GM12891 (cell line): ENCODE results near the gene PCSK7.

Experiments used
- POLR2A ChIP-seq: IDR thresholded peaks from 2 replicates; pipeline ENCODE4 v1.6.1; 2011; ENCODE audit warnings: low read depth, low read length, control low read depth
- POLR2AphosphoS5 ChIP-seq: IDR thresholded peaks from 2 replicates; pipeline ENCODE4 v1.6.1; 2011; ENCODE audit warnings: low read depth, low read length, control low read depth
- SPI1 ChIP-seq: IDR thresholded peaks from 2 replicates; pipeline ENCODE4 v1.6.1; 2011; ENCODE audit warnings: low read depth, low read length, control low read depth

DNA sequence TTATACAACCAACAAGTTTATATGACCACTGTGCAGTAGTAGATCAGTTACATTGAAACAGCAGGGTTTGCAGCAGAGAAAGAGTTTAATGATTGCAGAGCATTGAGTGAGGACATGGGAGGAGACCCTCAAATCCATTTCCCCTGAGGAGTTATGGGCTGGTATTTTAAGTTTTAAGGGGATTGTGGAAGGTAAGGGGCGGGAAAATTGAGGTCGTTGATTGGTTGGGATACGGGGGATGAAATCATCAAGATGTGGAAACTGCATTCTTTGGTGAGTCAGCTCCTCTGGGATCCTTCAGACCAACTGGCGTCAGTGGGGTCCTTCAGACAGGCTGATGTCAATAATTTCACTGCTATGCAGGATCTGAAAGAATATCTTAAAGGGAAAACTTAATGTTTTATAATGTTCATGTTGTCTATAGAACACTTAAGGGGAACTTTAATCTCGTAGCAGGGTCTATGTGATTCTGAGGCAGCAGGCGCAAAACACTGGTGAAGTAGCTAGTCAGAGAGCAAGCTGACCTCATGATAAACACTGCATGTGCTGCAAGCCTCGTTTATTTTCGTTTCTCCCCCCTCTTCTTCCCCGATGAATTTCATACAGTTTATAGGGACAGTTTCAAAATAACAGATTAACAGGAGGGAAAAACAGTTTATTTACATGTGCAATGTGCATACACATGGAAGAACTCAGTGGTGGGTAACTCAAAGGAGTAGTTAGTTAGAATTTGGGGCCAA is 41.8 kb upstream of the PCSK7 start:
- TF ChIP-seq SPI1 (no peak), POLR2A (no peak), POLR2AphosphoS5 (no peak)
